HepG2 (cell line): ENCODE results near the gene NPPB. TPM values are rescaled to one million over a fixed set of nuclear protein-coding genes. Genes with fewer than 3 reads are reported as not detected.

Experiments
- HES4 ChIP-seq: sonication (generic); formaldehyde crosslinking; IDR thresholded peaks from 2 replicates; pipeline ENCODE4 v1.9.0; 2021; ENCODE audit warnings: mild to moderate bottlenecking, missing genetic modification reagents, borderline replicate concordance
- KLF6 ChIP-seq: IDR thresholded peaks from 2 replicates; pipeline ENCODE4 v1.8.0; 2016; ENCODE audit warnings: missing biosample characterization, missing genetic modification reagents
- ZNF615 ChIP-seq: sonication (generic); formaldehyde crosslinking; IDR thresholded peaks from 2 replicates; pipeline ENCODE4 v1.5.0; 2020; ENCODE audit warnings: mild to moderate bottlenecking, missing genetic modification reagents, borderline replicate concordance
- polyA plus RNA-seq, 8 experiments: library from polyadenylated mRNA; depleted of rRNA in 3 of 8; stranded (reverse) in 7 of 8; unstranded in 1 of 8; fragments of >200 nt; fragmentation: Illumina TruSeq in 4 of 8; extraction: Trizol in 4 of 8; gene quantifications; 2 replicates each; pipeline versions ENCODE4 v1.2.1 to v1.2.3, GENCODE V29; 2011 to 2016; ENCODE audit warnings: low read depth in 4 of 8, missing spikeins in 1 of 8, mixed read lengths in 1 of 8; ENCODE audit not compliant: insufficient read depth in 1 of 8
- total RNA-seq, 5 experiments: library from RNA; depleted of rRNA; stranded (reverse); fragments of >200 nt; fragmentation: Illumina TruSeq; extraction: Trizol; gene quantifications; 2 replicates each; pipeline ENCODE4 v1.2.3, GENCODE V29; 2016; ENCODE audit warnings: low read depth in 1 of 5
- TF ChIP-seq, protein P1 (sequence below): sonication (generic); formaldehyde crosslinking; IDR thresholded peaks from 2 replicates; pipeline ENCODE4 v1.4.0; 2020; ENCODE audit warnings: mild to moderate bottlenecking, missing genetic modification reagents
- TF ChIP-seq, protein P2 (sequence below): sonication (generic); formaldehyde crosslinking; IDR thresholded peaks from 2 replicates; pipeline ENCODE4 v1.8.0; 2022; ENCODE audit warnings: low read depth, missing genetic modification reagents
- TF ChIP-seq, protein P3 (sequence below), 2 experiments: fragments of 450-650 bp in 1 of 2; sonication (generic) in 1 of 2; formaldehyde crosslinking in 1 of 2; IDR thresholded peaks; 2 replicates each; pipeline versions ENCODE4 v1.6.1 to v1.8.0; 2016 to 2022; ENCODE audit warnings: antibody characterized with exemption in 1 of 2, mild to moderate bottlenecking in 1 of 2, missing genetic modification reagents in 1 of 2

The NPPB gene
- total and polyA plus RNA-seq, 2 of the 13 experiments (the other 11 are each of a cell fraction or from before 2014, with no cell fraction given), result 1.9 TPM; not detected in 1

DNA sequence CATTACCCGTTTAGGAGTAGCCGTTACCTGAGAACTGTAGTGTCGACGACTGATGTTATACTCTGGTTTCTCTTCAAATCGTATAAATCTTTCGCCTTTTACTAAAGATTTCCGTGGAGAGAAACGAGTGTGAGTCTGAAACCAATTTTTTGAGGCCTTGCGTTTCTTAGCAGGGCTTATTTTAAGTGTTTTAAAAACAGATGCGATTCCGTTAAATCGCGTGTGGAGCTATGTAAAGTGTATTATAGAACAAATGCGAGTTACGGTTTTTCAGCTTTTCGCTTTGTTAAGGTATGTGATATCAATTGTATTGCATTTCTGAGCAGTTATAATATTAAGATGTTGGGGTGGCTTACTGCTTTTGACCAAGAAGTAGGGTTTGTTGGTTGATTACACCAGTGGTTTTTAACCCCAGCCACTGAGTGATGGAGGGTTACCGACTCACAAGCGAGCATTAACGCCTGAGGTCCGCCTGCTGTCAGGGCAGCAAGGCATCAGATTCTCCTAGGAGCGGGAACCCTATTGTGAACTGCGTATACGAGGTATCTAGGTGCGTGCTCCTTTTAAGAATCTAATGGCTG, 49.4 kb upstream of the NPPB start (continued):
- TF ChIP-seq, protein P1, sequence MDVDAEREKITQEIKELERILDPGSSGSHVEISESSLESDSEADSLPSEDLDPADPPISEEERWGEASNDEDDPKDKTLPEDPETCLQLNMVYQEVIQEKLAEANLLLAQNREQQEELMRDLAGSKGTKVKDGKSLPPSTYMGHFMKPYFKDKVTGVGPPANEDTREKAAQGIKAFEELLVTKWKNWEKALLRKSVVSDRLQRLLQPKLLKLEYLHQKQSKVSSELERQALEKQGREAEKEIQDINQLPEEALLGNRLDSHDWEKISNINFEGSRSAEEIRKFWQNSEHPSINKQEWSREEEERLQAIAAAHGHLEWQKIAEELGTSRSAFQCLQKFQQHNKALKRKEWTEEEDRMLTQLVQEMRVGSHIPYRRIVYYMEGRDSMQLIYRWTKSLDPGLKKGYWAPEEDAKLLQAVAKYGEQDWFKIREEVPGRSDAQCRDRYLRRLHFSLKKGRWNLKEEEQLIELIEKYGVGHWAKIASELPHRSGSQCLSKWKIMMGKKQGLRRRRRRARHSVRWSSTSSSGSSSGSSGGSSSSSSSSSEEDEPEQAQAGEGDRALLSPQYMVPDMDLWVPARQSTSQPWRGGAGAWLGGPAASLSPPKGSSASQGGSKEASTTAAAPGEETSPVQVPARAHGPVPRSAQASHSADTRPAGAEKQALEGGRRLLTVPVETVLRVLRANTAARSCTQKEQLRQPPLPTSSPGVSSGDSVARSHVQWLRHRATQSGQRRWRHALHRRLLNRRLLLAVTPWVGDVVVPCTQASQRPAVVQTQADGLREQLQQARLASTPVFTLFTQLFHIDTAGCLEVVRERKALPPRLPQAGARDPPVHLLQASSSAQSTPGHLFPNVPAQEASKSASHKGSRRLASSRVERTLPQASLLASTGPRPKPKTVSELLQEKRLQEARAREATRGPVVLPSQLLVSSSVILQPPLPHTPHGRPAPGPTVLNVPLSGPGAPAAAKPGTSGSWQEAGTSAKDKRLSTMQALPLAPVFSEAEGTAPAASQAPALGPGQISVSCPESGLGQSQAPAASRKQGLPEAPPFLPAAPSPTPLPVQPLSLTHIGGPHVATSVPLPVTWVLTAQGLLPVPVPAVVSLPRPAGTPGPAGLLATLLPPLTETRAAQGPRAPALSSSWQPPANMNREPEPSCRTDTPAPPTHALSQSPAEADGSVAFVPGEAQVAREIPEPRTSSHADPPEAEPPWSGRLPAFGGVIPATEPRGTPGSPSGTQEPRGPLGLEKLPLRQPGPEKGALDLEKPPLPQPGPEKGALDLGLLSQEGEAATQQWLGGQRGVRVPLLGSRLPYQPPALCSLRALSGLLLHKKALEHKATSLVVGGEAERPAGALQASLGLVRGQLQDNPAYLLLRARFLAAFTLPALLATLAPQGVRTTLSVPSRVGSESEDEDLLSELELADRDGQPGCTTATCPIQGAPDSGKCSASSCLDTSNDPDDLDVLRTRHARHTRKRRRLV (CRISPR knock-in tag), result peak; percentile 99
- TF ChIP-seq, protein P2, sequence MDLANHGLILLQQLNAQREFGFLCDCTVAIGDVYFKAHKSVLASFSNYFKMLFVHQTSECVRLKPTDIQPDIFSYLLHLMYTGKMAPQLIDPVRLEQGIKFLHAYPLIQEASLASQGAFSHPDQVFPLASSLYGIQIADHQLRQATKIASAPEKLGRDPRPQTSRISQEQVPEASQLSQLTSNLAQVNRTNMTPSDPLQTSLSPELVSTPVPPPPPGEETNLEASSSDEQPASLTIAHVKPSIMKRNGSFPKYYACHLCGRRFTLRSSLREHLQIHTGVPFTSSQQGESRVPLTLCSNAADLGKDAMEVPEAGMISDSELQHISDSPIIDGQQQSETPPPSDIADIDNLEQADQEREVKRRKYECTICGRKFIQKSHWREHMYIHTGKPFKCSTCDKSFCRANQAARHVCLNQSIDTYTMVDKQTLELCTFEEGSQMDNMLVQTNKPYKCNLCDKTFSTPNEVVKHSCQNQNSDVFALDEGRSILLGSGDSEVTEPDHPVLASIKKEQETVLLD (CRISPR knock-in tag), result no peak; the same call in 1 of the 2 replicates
- TF ChIP-seq, protein P3, sequence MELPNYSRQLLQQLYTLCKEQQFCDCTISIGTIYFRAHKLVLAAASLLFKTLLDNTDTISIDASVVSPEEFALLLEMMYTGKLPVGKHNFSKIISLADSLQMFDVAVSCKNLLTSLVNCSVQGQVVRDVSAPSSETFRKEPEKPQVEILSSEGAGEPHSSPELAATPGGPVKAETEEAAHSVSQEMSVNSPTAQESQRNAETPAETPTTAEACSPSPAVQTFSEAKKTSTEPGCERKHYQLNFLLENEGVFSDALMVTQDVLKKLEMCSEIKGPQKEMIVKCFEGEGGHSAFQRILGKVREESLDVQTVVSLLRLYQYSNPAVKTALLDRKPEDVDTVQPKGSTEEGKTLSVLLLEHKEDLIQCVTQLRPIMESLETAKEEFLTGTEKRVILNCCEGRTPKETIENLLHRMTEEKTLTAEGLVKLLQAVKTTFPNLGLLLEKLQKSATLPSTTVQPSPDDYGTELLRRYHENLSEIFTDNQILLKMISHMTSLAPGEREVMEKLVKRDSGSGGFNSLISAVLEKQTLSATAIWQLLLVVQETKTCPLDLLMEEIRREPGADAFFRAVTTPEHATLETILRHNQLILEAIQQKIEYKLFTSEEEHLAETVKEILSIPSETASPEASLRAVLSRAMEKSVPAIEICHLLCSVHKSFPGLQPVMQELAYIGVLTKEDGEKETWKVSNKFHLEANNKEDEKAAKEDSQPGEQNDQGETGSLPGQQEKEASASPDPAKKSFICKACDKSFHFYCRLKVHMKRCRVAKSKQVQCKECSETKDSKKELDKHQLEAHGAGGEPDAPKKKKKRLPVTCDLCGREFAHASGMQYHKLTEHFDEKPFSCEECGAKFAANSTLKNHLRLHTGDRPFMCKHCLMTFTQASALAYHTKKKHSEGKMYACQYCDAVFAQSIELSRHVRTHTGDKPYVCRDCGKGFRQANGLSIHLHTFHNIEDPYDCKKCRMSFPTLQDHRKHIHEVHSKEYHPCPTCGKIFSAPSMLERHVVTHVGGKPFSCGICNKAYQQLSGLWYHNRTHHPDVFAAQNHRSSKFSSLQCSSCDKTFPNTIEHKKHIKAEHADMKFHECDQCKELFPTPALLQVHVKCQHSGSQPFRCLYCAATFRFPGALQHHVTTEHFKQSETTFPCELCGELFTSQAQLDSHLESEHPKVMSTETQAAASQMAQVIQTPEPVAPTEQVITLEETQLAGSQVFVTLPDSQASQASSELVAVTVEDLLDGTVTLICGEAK (IDR thresholded peaks at IDR 0.05), result no peak
- TF ChIP-seq, protein P3 (CRISPR knock-in tag; IDR thresholded peaks at IDR 0.05), result no peak; the same call in 1 of the 2 replicates
- TF ChIP-seq HES4 (CRISPR knock-in tag) (no peak), KLF6 (CRISPR knock-in tag) (peak; percentile 91), ZNF615 (CRISPR knock-in tag) (peak; percentile 90; the same call in 1 of the 2 replicates)
